AG04449 (cell line): ENCODE measurements around the gene TEX29.

Experiments
- CTCF ChIA-PET: fragments of 350-600 bp; formaldehyde crosslinking; extraction: SDS; loops from one replicate; lab custom pipeline; 2021; ENCODE audit warnings: antibody characterized with exemption; lab: Yijun Ruan, JAX
- POLR2A ChIA-PET: fragments of 400-600, 350-600 bp; formaldehyde crosslinking; extraction: SDS; loops from one replicate; lab custom pipeline; 2020; ENCODE audit warnings: antibody characterized with exemption, inconsistent platforms; lab: Yijun Ruan, JAX
- DNase-seq: peaks from one replicate; pipeline ENCODE4 v3.0.0-alpha.2; 2010; ENCODE audit warnings: low read depth, low spot score
- H3K4me3 ChIP-seq: 2 replicates; pipeline ENCODE4 v1.5.1; 2011; ENCODE audit warnings: low read depth, mild to moderate bottlenecking, control low read depth, low read length
- CTCF ChIP-seq: IDR thresholded peaks from one replicate; pipeline ENCODE4 v1.5.1; 2011; ENCODE audit warnings: mild to moderate bottlenecking, moderate library complexity, low read length, control low read depth, inconsistent platforms; ENCODE audit not compliant: insufficient read depth; ENCODE audit errors: missing control alignments

The TEX29 gene

GRCh38 chr13:111382877-111383276 is 62.4 kb downstream of the TEX29 start:
- no peak overlapping the region for H3K4me3 ChIP-seq
- ChIA-PET POLR2A (no interaction called here), CTCF (no interaction called here)
- TF ChIP-seq CTCF, result no peak
- no peak for DNase-seq

- DNase-seq, result no peak
- ChIA-PET POLR2A (no interaction called here), CTCF (no interaction called here)
- no peak overlapping the region for H3K4me3 ChIP-seq
- no peak for TF ChIP-seq CTCF
These were observed 63.4 kb downstream of the TEX29 start for GRCh38 chr13:111383591-111384440.

GRCh38 chr13:111384441-111385182 is 64.2 kb downstream of the TEX29 start:
- TF ChIP-seq CTCF, result no peak
- POLR2A ChIA-PET, result no interaction called here
- DNase-seq, result no peak
- no peak overlapping the region for H3K4me3 ChIP-seq
- CTCF ChIA-PET, result no interaction called here

GRCh38 chr13:111385183-111385857 is 64.9 kb downstream of the TEX29 start:
- CTCF ChIA-PET, result no interaction called here
- POLR2A ChIA-PET, result no interaction called here
- no peak for DNase-seq
- H3K4me3 ChIP-seq, result no peak overlapping the region
- no peak for TF ChIP-seq CTCF

- POLR2A ChIA-PET, result no interaction called here
- DNase-seq, result no peak
- no peak for TF ChIP-seq CTCF
- H3K4me3 ChIP-seq, result no peak overlapping the region
- CTCF ChIA-PET, result no interaction called here
These were observed 66.8 kb downstream of the TEX29 start for GRCh38 chr13:111387026-111387871.
